AG04450 (cell line): Measurements from ENCODE around the gene LEF1. TPM values are rescaled to one million over a fixed set of nuclear protein-coding genes. Genes with fewer than 3 reads are reported as not detected.

Source experiments
- CTCF ChIA-PET: fragments of 300-600, 350-600 bp; formaldehyde crosslinking; extraction: SDS; loops from one replicate; lab custom pipeline; 2022; ENCODE audit warnings: antibody characterized with exemption, inconsistent platforms; lab: Charles Lee
- POLR2A ChIA-PET: fragments of 350-600 bp; formaldehyde crosslinking; extraction: SDS; loops from one replicate; lab custom pipeline; 2021; ENCODE audit warnings: antibody characterized with exemption, inconsistent platforms; lab: Yijun Ruan, JAX
- DNase-seq: peaks from one replicate; pipeline ENCODE4 v3.0.0-alpha.2; 2011; ENCODE audit warnings: low read depth, low spot score
- H3K27ac ChIP-seq: one replicate; pipeline ENCODE4 v1.5.1; 2012; ENCODE audit warnings: low read depth, low read length, control low read depth
- H3K27me3 ChIP-seq: one replicate; pipeline ENCODE4 v1.6.0; 2012; ENCODE audit warnings: low read length; ENCODE audit not compliant: control insufficient read depth, insufficient read depth
- H3K4me3 ChIP-seq: 2 replicates; pipeline ENCODE4 v1.5.1; 2011; ENCODE audit warnings: mild to moderate bottlenecking, low read depth, low read length, control low read depth
- H3K9me3 ChIP-seq: 2 replicates; pipeline ENCODE4 v1.5.1; 2012; ENCODE audit warnings: low read length; ENCODE audit not compliant: control insufficient read depth, insufficient read depth
- CTCF ChIP-seq: IDR thresholded peaks from 2 replicates; pipeline ENCODE4 v1.5.1; 2011; ENCODE audit warnings: low read depth, low read length, control low read depth, inconsistent platforms
- polyA minus RNA-seq: library from RNA; depleted of rRNA, polyadenylated mRNA; stranded (reverse); fragments of >200 nt; gene quantifications from 2 replicates; pipeline ENCODE4 v1.2.3, GENCODE V29; 2011; rRNA and poly(A)+ RNA removed
- polyA plus RNA-seq: library from polyadenylated mRNA; depleted of rRNA; stranded (reverse); fragments of >200 nt; gene quantifications from 2 replicates; pipeline ENCODE4 v1.2.3, GENCODE V29; 2011; rRNA removed

Gene LEF1
- 1.2 TPM in 2 replicates for polyA plus RNA-seq
- polyA minus RNA-seq, result 1.8 and 2.4 TPM in 2 replicates

- peaks cover 85% of the 10 kb centered on the region for H3K27me3 ChIP-seq
- POLR2A ChIA-PET, result no interaction called here
- H3K27ac ChIP-seq, result no peak within 1 kb of the TSS
- no peak for DNase-seq
- H3K4me3 ChIP-seq, result peak within 1 kb of the TSS; percentile 60
- peaks cover 17% of the 10 kb centered on the region; the same call in 1 of the 2 replicates for H3K9me3 ChIP-seq
- CTCF ChIA-PET, result no interaction called here
- TF ChIP-seq CTCF, result no peak
Measured at GRCh38 chr4:108168671-108169523, at the start of gene LEF1. TSS of gene LEF1 (minus strand) at chr4:108168932. CDS start at chr4:108167767, 1,165 bp downstream.

- POLR2A ChIA-PET, result no interaction called here
- Histone ChIP-seq H3K27ac (no peak overlapping the region), H3K27me3 (no peaks in the 10 kb centered on the region), H3K9me3 (no peaks in the 10 kb centered on the region), H3K4me3 (no peak overlapping the region)
- no peak for DNase-seq
- CTCF ChIA-PET, result no interaction called here
- no peak for TF ChIP-seq CTCF
Measured at GRCh38 chr4:108216510-108216909, 47.8 kb upstream of the LEF1 start.

- Histone ChIP-seq H3K9me3 (no peaks in the 10 kb centered on the region), H3K27me3 (no peaks in the 10 kb centered on the region), H3K4me3 (no peak overlapping the region), H3K27ac (no peak overlapping the region)
- no peak for TF ChIP-seq CTCF
- CTCF ChIA-PET, result no interaction called here
- no peak for DNase-seq
- POLR2A ChIA-PET, result no interaction called here
Measured at GRCh38 chr4:108215055-108215454, 46.3 kb upstream of the LEF1 start.

GRCh38 chr4:108213723-108214122 lies 45.0 kb upstream of the LEF1 start:
- no peaks in the 10 kb centered on the region for H3K9me3 ChIP-seq
- H3K4me3 ChIP-seq, result no peak overlapping the region
- TF ChIP-seq CTCF, result no peak
- POLR2A ChIA-PET, result no interaction called here
- no peak overlapping the region for H3K27ac ChIP-seq
- CTCF ChIA-PET, result no interaction called here
- H3K27me3 ChIP-seq, result no peaks in the 10 kb centered on the region
- no peak for DNase-seq

- TF ChIP-seq CTCF, result no peak
- no peak overlapping the region for H3K27ac ChIP-seq
- no peaks in the 10 kb centered on the region for H3K9me3 ChIP-seq
- CTCF ChIA-PET, result no interaction called here
- no peaks in the 10 kb centered on the region for H3K27me3 ChIP-seq
- POLR2A ChIA-PET, result no interaction called here
- H3K4me3 ChIP-seq, result no peak overlapping the region
- DNase-seq, result no peak
Measured at GRCh38 chr4:108213308-108213707, 44.6 kb upstream of the LEF1 start.
